Tibial nerve (tissue), 4 donors: ENCODE measurements around the gene TBCD. TPM values are rescaled to one million over a fixed set of nuclear protein-coding genes. Genes with fewer than 3 reads are reported as not detected.
A peak's percentile ranks its signal among the peaks of the same experiment; 100 is the strongest.

Experiments used
- DNase-seq, 2 donors: peaks; one replicate each; pipeline ENCODE4 v3.0.0-alpha.2; 2019; ENCODE audit warnings: low spot score in 2 of 2
- H3K27ac ChIP-seq, 4 donors: fragments of 200-600 bp; sonication (generic) in 3 of 4; one replicate each; pipeline ENCODE4 v1.5.1; 2017 to 2019; ENCODE audit warnings: mild to moderate bottlenecking in 1 of 4
- H3K27me3 ChIP-seq, 2 donors: fragments of 200-600 bp; sonication (generic) in 1 of 2; one replicate each; pipeline versions ENCODE4 v1.5.1 to v1.6.0; 2017 to 2019
- H3K36me3 ChIP-seq, 3 donors: fragments of 200-600 bp; sonication (generic); one replicate each; pipeline ENCODE4 v1.5.1; 2018 to 2019
- H3K4me1 ChIP-seq, 4 donors: fragments of 200-600 bp; sonication (generic) in 3 of 4; one replicate each; pipeline ENCODE4 v1.5.1; 2017 to 2019
- H3K4me3 ChIP-seq, 4 donors: fragments of 200-600 bp; sonication (generic) in 3 of 4; one replicate each; pipeline ENCODE4 v1.5.1; 2017 to 2019; ENCODE audit warnings: mild to moderate bottlenecking in 1 of 4, moderate library complexity in 1 of 4
- H3K9me3 ChIP-seq, 4 donors: fragments of 200-600 bp; sonication (generic) in 3 of 4; one replicate each; pipeline ENCODE4 v1.5.1; 2017 to 2019
- CTCF ChIP-seq, 5 experiments: fragments of 200-600 bp in 3 of 5; fragments of 450-650 bp in 2 of 5; sonication (generic) in 3 of 5; IDR thresholded peaks; one replicate each; pipeline ENCODE4 v1.5.1; 2016 to 2019; ENCODE audit warnings: antibody characterized with exemption in 5 of 5, mild to moderate bottlenecking in 3 of 5, moderate library complexity in 2 of 5
- EP300 ChIP-seq, 2 donors: sonication (generic); formaldehyde crosslinking; IDR thresholded peaks; one replicate each; pipeline ENCODE4 v1.6.1; 2017; ENCODE audit warnings: antibody characterized with exemption in 2 of 2, mild to moderate bottlenecking in 1 of 2
- POLR2A ChIP-seq, 2 donors: fragments of 450-650 bp; IDR thresholded peaks; one replicate each; pipeline ENCODE4 v1.6.1; 2017; ENCODE audit warnings: antibody characterized with exemption in 2 of 2, mild to moderate bottlenecking in 2 of 2, moderate library complexity in 2 of 2
- WGBS, 2 donors: methylation state at CpG; one replicate each; pipeline ENCODE4 v1.1.5; 2018; 5-methylcytosine and 5-hydroxymethylcytosine counted together
- total RNA-seq, 4 donors: library from RNA; depleted of rRNA; stranded (reverse); fragments of >200 nt; gene quantifications; one replicate each; pipeline ENCODE4 v1.1.0, GENCODE V29; 2016

The TBCD gene
- total RNA-seq, 4 donors from 2014 or later: 42.6 to 115 (median 87.9) TPM

- Histone ChIP-seq H3K9me3 (no peaks in the 10 kb centered on the region), H3K4me3 (no peak overlapping the region), H3K36me3 (peaks cover 0 to 39% (median 0%) of the 10 kb centered on the region in 3 donors), H3K27me3 (no peaks in the 10 kb centered on the region), H3K27ac (no peak overlapping the region), H3K4me1 (peaks cover 0 to 16% (median 2%) of the 10 kb centered on the region in 4 donors)
- TF ChIP-seq EP300 (IDR thresholded peaks at IDR 0.05): no peak
- no peak for TF ChIP-seq CTCF (IDR thresholded peaks at IDR 0.05)
- no peak for TF ChIP-seq POLR2A (IDR thresholded peaks at IDR 0.05)
- WGBS, 2 donors: 92 to 93% methylated on average over 26 to 32 of the region's 33 CpGs
- DNase-seq: no peak
Measured at GRCh38 chr17:82872591-82873520, 121.0 kb downstream of the TBCD start.

GRCh38 chr17:82873521-82873920 lies 121.7 kb downstream of the TBCD start:
- 89 to 92% methylated on average over 19 of the region's 19 CpGs for WGBS, 2 donors
- no peak overlapping the region for H3K4me3 ChIP-seq
- H3K27ac ChIP-seq: no peak overlapping the region
- peaks cover 0 to 17% (median 2%) of the 10 kb centered on the region in 4 donors for H3K4me1 ChIP-seq
- no peaks in the 10 kb centered on the region for H3K9me3 ChIP-seq
- no peaks in the 10 kb centered on the region for H3K27me3 ChIP-seq
- H3K36me3 ChIP-seq: peaks cover 0 to 39% (median 0%) of the 10 kb centered on the region in 3 donors
- no peak for DNase-seq
- TF ChIP-seq POLR2A (IDR thresholded peaks at IDR 0.05) (no peak), EP300 (IDR thresholded peaks at IDR 0.05) (no peak), CTCF (IDR thresholded peaks at IDR 0.05) (no peak)

GRCh38 chr17:82874011-82874835 lies 122.4 kb downstream of the TBCD start:
- TF ChIP-seq EP300 (IDR thresholded peaks at IDR 0.05) (no peak), CTCF (IDR thresholded peaks at IDR 0.05) (no peak), POLR2A (IDR thresholded peaks at IDR 0.05) (no peak)
- Histone ChIP-seq H3K4me3 (no peak overlapping the region), H3K27me3 (no peaks in the 10 kb centered on the region), H3K4me1 (peaks cover 0 to 24% (median 2%) of the 10 kb centered on the region in 4 donors), H3K36me3 (peaks cover 0 to 39% (median 0%) of the 10 kb centered on the region in 3 donors), H3K9me3 (no peaks in the 10 kb centered on the region), H3K27ac (no peak overlapping the region)
- DNase-seq: no peak
- 91 to 93% methylated on average over 25 to 32 of the region's 34 CpGs for WGBS, 2 donors

- Histone ChIP-seq H3K36me3 (peaks cover 0 to 28% (median 0%) of the 10 kb centered on the region in 3 donors), H3K4me3 (no peak overlapping the region), H3K27me3 (no peaks in the 10 kb centered on the region), H3K4me1 (peaks cover 0 to 30% (median 2%) of the 10 kb centered on the region in 4 donors), H3K27ac (peak overlapping the region in 1 of 4 donors; percentile 0), H3K9me3 (no peaks in the 10 kb centered on the region)
- WGBS, 2 donors: 82 to 87% methylated on average over 19 of the region's 19 CpGs
- no peak for DNase-seq
- TF ChIP-seq POLR2A (IDR thresholded peaks at IDR 0.05): no peak
- TF ChIP-seq CTCF (IDR thresholded peaks at IDR 0.05): no peak
- TF ChIP-seq EP300 (IDR thresholded peaks at IDR 0.05): no peak
Measured at GRCh38 chr17:82875407-82875856, 123.6 kb downstream of the TBCD start.
